Testis (tissue), 3 donors: ENCODE data around the gene BCL7B. TPM values are rescaled to one million over a fixed set of nuclear protein-coding genes. Genes with fewer than 3 reads are reported as not detected.
"Not testable (repeated sequence)": the region's sequence is repeated elsewhere in the genome, so short reads cannot be mapped to it uniquely, and the experiment has no call there.

Experiments
- DNase-seq: peaks from one replicate; pipeline ENCODE4 v3.0.0-alpha.2; 2019
- H3K27ac ChIP-seq, 2 donors: fragments of 200-600 bp; sonication (generic); one replicate each; pipeline ENCODE4 v1.5.1; 2019
- H3K27me3 ChIP-seq: fragments of 200-600 bp; sonication (generic); one replicate; pipeline ENCODE4 v1.5.1; 2019
- H3K36me3 ChIP-seq: fragments of 200-600 bp; sonication (generic); one replicate; pipeline ENCODE4 v1.5.1; 2017; ENCODE audit warnings: low read depth; ENCODE audit errors: missing control alignments
- H3K4me1 ChIP-seq: fragments of 200-600 bp; sonication (generic); one replicate; pipeline ENCODE4 v1.5.1; 2019
- H3K4me3 ChIP-seq, 2 donors: fragments of 200-600 bp; sonication (generic); one replicate each; pipeline ENCODE4 v1.5.1; 2017 to 2019
- H3K9me3 ChIP-seq: fragments of 200-600 bp; sonication (generic); one replicate; pipeline ENCODE4 v1.5.1; 2017
- POLR2A ChIP-seq: fragments of 450-650 bp; IDR thresholded peaks from one replicate; pipeline ENCODE4 v1.6.1; 2017; ENCODE audit warnings: antibody characterized with exemption, mild to moderate bottlenecking, moderate library complexity
- WGBS, 2 donors: methylation state at CpG; one replicate each; pipeline ENCODE4 v1.1.5; 2018; 5-methylcytosine and 5-hydroxymethylcytosine counted together
- intact Hi-C: fragments of 100-400 bp; cut with DNase I; formaldehyde crosslinking; loops from one replicate; pipeline ENCODE4 v1.15.1; 2023; ENCODE audit warnings: low total_unique reads
- polyA plus RNA-seq: library from polyadenylated mRNA; stranded (reverse); fragments of 350-450 nt; fragmentation: Illumina TruSeq; extraction: RNeasy Lipid Tissue Mini Kit (QIAGEN cat#74804); gene quantifications from one replicate; pipeline ENCODE4 v1.2.3, GENCODE V29; 2014; ENCODE audit warnings: low read depth, low replicate concordance; ENCODE audit not compliant: insufficient read depth
- total RNA-seq, 2 donors: library from RNA; depleted of rRNA; stranded (reverse); fragments of >200 nt; gene quantifications; one replicate each; pipeline ENCODE4 v1.2.3, GENCODE V29; 2016
- TF ChIP-seq, protein P1 (sequence below), 3 experiments: fragments of 450-650 bp in 2 of 3; fragments of 200-600 bp in 1 of 3; sonication (generic) in 1 of 3; IDR thresholded peaks; one replicate each; pipeline ENCODE4 v1.5.1; 2016 to 2019; ENCODE audit warnings: antibody characterized with exemption in 3 of 3, mild to moderate bottlenecking in 2 of 3, moderate library complexity in 1 of 3

BCL7B gene
- total and polyA plus RNA-seq, 3 donors from 2014 or later = 83.0 to 91.1 (median 88.9) TPM

DNA sequence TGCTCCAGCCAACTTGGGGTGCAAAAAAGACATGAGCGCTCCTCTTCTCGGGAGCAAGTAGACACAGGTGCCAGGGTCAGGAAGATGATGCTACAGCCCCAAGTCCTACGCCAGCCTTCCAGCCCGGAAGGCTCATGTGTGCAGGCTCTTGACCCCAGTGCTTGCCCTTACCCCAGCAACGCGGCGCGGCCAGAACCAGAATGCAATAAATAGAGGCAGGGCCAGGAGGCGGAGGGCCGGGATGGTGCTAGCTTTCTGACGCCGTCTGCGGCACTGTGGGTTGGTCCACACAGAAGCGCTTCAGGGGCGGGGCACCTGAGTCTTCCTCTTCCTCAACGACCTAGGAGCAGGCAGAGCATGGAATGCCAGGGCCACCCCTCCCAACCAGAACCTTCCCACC is 20.4 kb downstream of the BCL7B start:
- TF ChIP-seq, protein P1, sequence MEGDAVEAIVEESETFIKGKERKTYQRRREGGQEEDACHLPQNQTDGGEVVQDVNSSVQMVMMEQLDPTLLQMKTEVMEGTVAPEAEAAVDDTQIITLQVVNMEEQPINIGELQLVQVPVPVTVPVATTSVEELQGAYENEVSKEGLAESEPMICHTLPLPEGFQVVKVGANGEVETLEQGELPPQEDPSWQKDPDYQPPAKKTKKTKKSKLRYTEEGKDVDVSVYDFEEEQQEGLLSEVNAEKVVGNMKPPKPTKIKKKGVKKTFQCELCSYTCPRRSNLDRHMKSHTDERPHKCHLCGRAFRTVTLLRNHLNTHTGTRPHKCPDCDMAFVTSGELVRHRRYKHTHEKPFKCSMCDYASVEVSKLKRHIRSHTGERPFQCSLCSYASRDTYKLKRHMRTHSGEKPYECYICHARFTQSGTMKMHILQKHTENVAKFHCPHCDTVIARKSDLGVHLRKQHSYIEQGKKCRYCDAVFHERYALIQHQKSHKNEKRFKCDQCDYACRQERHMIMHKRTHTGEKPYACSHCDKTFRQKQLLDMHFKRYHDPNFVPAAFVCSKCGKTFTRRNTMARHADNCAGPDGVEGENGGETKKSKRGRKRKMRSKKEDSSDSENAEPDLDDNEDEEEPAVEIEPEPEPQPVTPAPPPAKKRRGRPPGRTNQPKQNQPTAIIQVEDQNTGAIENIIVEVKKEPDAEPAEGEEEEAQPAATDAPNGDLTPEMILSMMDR (IDR thresholded peaks at IDR 0.05) = no peak
- no peak for TF ChIP-seq POLR2A
- Histone ChIP-seq H3K27ac (no peak overlapping the region), H3K36me3 (no peaks in the 10 kb centered on the region), H3K4me1 (no peaks in the 10 kb centered on the region), H3K4me3 (no peak overlapping the region), H3K9me3 (no peaks in the 10 kb centered on the region), H3K27me3 (no peaks in the 10 kb centered on the region)
- intact Hi-C loops = no loop called here
- no peak for DNase-seq
- 91 to 95% methylated on average over 14 to 16 of the region's 16 CpGs for WGBS, 2 donors

DNA sequence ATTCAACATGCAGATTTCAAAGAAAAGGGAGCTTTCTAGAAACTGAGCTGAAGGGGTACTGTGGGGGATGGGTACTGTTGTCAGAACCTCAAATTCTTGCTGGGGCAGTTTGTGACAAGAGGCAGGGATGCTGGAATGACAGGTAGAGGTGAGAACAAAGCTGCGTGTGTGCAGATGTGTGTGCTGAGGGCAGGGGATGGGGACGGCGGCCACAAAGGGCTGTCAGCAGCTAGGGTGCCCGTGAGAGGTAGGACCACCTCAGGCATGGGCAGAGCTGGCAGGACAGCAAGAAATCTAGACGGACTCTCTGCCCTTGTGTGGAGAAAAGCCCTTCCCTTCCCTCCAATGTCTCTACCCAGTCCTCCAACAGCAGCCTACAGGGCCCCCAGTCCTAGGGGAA is 21.0 kb downstream of the BCL7B start:
- intact Hi-C loops = no loop called here
- no peak overlapping the region for H3K4me3 ChIP-seq
- no peaks in the 10 kb centered on the region for H3K27me3 ChIP-seq
- no peak for DNase-seq
- no peaks in the 10 kb centered on the region for H3K4me1 ChIP-seq
- 83 to 92% methylated on average over 5 of the region's 5 CpGs for WGBS, 2 donors
- H3K27ac ChIP-seq = no peak overlapping the region
- TF ChIP-seq, protein P1 (IDR thresholded peaks at IDR 0.05) = no peak
- TF ChIP-seq POLR2A = no peak
- H3K9me3 ChIP-seq = no peaks in the 10 kb centered on the region
- H3K36me3 ChIP-seq = no peaks in the 10 kb centered on the region

DNA sequence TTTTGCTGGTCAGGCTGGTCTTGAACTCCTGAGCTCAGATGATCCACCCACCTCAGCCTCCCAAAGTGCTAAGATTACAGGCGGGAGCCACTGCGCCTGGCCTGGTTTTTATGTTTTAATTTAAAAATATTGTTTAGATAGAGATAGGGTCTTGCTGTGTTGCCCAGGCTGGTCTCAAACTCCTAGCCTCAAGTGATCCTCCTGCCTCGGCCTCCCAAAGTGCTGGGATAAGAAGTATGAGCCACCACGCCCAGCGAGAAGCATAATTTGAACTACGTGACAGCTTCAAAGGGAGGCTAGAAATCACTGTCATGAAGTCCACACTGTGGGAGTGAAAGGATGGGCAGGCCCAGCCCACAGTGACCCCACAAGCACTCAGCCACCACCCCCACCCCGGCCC is 21.6 kb downstream of the BCL7B start:
- H3K27ac ChIP-seq, DNase-seq, H3K27me3 ChIP-seq, H3K4me3 ChIP-seq, H3K4me1 ChIP-seq, H3K9me3 ChIP-seq, H3K36me3 ChIP-seq, intact Hi-C loops: not testable (repeated sequence)
- 94 to 95% methylated on average over 7 of the region's 7 CpGs for WGBS, 2 donors

DNA sequence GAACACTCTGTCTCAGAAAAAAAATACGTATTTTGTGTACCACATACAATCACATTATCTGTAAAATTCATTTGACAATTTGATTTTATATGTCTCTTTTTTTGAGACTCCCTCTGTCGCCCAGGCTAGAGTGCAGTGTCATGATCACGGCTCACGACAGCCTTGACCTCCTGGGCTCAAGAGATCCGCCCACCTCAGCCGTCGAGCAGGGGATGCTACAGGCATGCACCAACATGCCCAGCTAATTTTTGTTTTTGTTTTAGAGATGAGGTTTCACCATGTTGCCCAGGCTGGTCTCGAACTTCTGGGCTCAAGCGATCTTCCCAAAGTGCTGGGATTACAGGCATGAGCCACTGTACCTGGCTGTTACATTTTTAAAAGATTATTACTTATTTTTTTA is 23.7 kb downstream of the BCL7B start:
- intact Hi-C loops = no loop called here
- no peaks in the 10 kb centered on the region for H3K36me3 ChIP-seq

DNA sequence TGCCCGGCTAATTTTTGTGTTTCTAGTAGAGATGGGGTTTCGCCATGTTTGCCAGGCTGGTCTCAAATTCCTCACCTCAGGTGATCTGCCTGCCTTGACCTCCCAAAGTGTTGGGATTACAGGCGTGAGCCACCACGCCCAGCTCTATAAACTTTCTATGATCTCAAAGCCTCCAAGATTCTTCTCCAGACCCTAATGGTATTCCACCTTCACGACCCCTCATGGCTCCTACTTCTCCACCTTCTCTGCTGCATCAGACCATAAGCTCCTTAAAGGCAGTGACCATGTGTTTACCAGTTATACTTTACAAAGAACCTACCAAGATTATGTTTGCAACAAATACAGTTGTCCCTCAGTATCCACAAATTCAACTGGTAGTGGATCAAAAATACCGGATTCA is 25.3 kb downstream of the BCL7B start:
- TF ChIP-seq, protein P1 (IDR thresholded peaks at IDR 0.05) = no peak
- TF ChIP-seq POLR2A = no peak
- no peaks in the 10 kb centered on the region for H3K27me3 ChIP-seq
- intact Hi-C loops = no loop called here
- no peak overlapping the region for H3K4me3 ChIP-seq
- 96 to 98% methylated on average over 6 of the region's 6 CpGs for WGBS, 2 donors
- no peaks in the 10 kb centered on the region for H3K36me3 ChIP-seq
- DNase-seq = no peak
- no peaks in the 10 kb centered on the region for H3K9me3 ChIP-seq
- no peaks in the 10 kb centered on the region for H3K4me1 ChIP-seq
- no peak overlapping the region for H3K27ac ChIP-seq

More for the DNA sequence above, 23.7 kb downstream of the BCL7B start:
- no peaks in the 10 kb centered on the region for H3K4me1 ChIP-seq
- no peaks in the 10 kb centered on the region for H3K9me3 ChIP-seq
- 65 to 73% methylated on average over 9 of the region's 9 CpGs for WGBS, 2 donors
- TF ChIP-seq, protein P1 (IDR thresholded peaks at IDR 0.05) = no peak
- TF ChIP-seq POLR2A = no peak
- H3K4me3 ChIP-seq = no peak overlapping the region
- H3K27ac ChIP-seq = no peak overlapping the region
- DNase-seq = no peak
- no peaks in the 10 kb centered on the region for H3K27me3 ChIP-seq
